K562 (cell line): Measurements from ENCODE around the gene CENPO. TPM values are rescaled to one million over a fixed set of nuclear protein-coding genes. Genes with fewer than 3 reads are reported as not detected.

Experiments used
- E2F4 ChIP-seq: sonication (generic); formaldehyde crosslinking; IDR thresholded peaks from 2 replicates; pipeline ENCODE4 v1.8.0; 2022; ENCODE audit warnings: mild to moderate bottlenecking, low read depth, missing genetic modification reagents
- HDGF ChIP-seq: fragments of 450-650 bp; IDR thresholded peaks from 2 replicates; pipeline ENCODE4 v1.6.1; 2016
- KDM2B ChIP-seq: fragments of 250-450 bp; sonication (Bioruptor Pico); IDR thresholded peaks from 2 replicates; pipeline ENCODE4 v1.8.0; 2021; ENCODE audit warnings: mild to moderate bottlenecking, moderate library complexity
- LCOR ChIP-seq: sonication (generic); formaldehyde crosslinking; IDR thresholded peaks from 2 replicates; pipeline ENCODE4 v1.8.0; 2022; ENCODE audit warnings: mild to moderate bottlenecking, missing genetic modification reagents
- MBD1 ChIP-seq: fragments of 250-450 bp; sonication (Bioruptor Pico); IDR thresholded peaks from 2 replicates; pipeline ENCODE4 v1.8.0; 2022; ENCODE audit warnings: inconsistent platforms
- NFRKB ChIP-seq: fragments of 450-650 bp; IDR thresholded peaks from 2 replicates; pipeline ENCODE4 v1.6.1; 2016; ENCODE audit warnings: low read depth
- NR1H2 ChIP-seq: sonication (generic); formaldehyde crosslinking; IDR thresholded peaks from 2 replicates; pipeline ENCODE4 v1.4.0; 2020; ENCODE audit warnings: mild to moderate bottlenecking, missing genetic modification reagents
- NRF1 ChIP-seq, 2 experiments: fragments of 450-650 bp; IDR thresholded peaks in 1 of 2; conservative IDR thresholded peaks in 1 of 2; 2 replicates each; pipeline ENCODE4 v1.6.1; 2014; ENCODE audit warnings: mild to moderate bottlenecking in 2 of 2
- POLR2G ChIP-seq: fragments of 200-400 bp; formaldehyde crosslinking; IDR thresholded peaks from 2 replicates; pipeline ENCODE4 v1.6.1; 2017; ENCODE audit warnings: low read depth, mild to moderate bottlenecking, antibody characterized with exemption, low read length, moderate library complexity
- RAD21 ChIP-seq, 2 experiments: fragments of 250-450 bp in 1 of 2; fragments of 450-650 bp in 1 of 2; sonication (Bioruptor Pico) in 1 of 2; formaldehyde crosslinking in 1 of 2; IDR thresholded peaks in 1 of 2; conservative IDR thresholded peaks in 1 of 2; 2 replicates each; pipeline versions ENCODE4 v1.4.0 to v1.8.0; 2020 to 2022; ENCODE audit warnings: mild to moderate bottlenecking in 2 of 2, moderate library complexity in 1 of 2
- RBM22 ChIP-seq: fragments of 200-400 bp; formaldehyde crosslinking; IDR thresholded peaks from 2 replicates; pipeline ENCODE4 v1.6.1; 2018; ENCODE audit warnings: low read length, low read depth; ENCODE audit not compliant: poor library complexity, severe bottlenecking
- RNF2 ChIP-seq: sonication (generic); IDR thresholded peaks from 2 replicates; pipeline ENCODE4 v1.6.1; 2016
- SAFB2 ChIP-seq: fragments of 200-400 bp; formaldehyde crosslinking; IDR thresholded peaks from 2 replicates; pipeline ENCODE4 v1.6.1; 2018; ENCODE audit warnings: borderline replicate concordance, low read length, low read depth, moderate library complexity; ENCODE audit not compliant: severe bottlenecking
- SNIP1 ChIP-seq: fragments of 450-650 bp; IDR thresholded peaks from 2 replicates; pipeline ENCODE4 v1.7.1; 2017; ENCODE audit warnings: low read depth, mild to moderate bottlenecking
- SPI1 ChIP-seq: IDR thresholded peaks from 2 replicates; pipeline ENCODE4 v1.6.1; 2011; ENCODE audit warnings: low read depth, low read length, control low read depth, borderline replicate concordance
- TFE3 ChIP-seq: fragments of 450-650 bp; formaldehyde crosslinking; IDR thresholded peaks from 2 replicates; pipeline ENCODE4 v1.4.0; 2020; ENCODE audit warnings: mild to moderate bottlenecking, mixed read lengths
- U2AF2 ChIP-seq: fragments of 200-400 bp; formaldehyde crosslinking; optimal IDR thresholded peaks from 2 replicates; pipeline ENCODE3; 2017; ENCODE audit warnings: low read depth, mild to moderate bottlenecking, low read length
- XRCC5 ChIP-seq: fragments of 200-400 bp; formaldehyde crosslinking; IDR thresholded peaks from 2 replicates; pipeline ENCODE4 v1.6.1; 2017; ENCODE audit warnings: low read depth, mild to moderate bottlenecking, low read length
- ZBTB1 ChIP-seq: sonication (generic); formaldehyde crosslinking; IDR thresholded peaks from 2 replicates; pipeline ENCODE4 v1.8.1; 2023; ENCODE audit warnings: missing genetic modification reagents, low read depth, mild to moderate bottlenecking, borderline replicate concordance
- ZNF24 ChIP-seq: fragments of 450-650 bp; IDR thresholded peaks from 2 replicates; pipeline ENCODE4 v1.6.1; 2016
- ZNF512 ChIP-seq: IDR thresholded peaks from 2 replicates; pipeline ENCODE4 v1.6.1; 2016; ENCODE audit warnings: missing genetic modification characterization, missing compliant biosample characterization
- polyA plus RNA-seq, 8 experiments: library from polyadenylated mRNA; depleted of rRNA in 4 of 8; stranded (reverse) in 5 of 8; unstranded in 3 of 8; fragments of >200 nt; fragmentation: Nextera tagmentation in 2 of 8; fragmentation: Illumina TruSeq in 1 of 8; extraction: Ambion mirVana in 2 of 8; extraction: Trizol in 1 of 8; gene quantifications; 2 replicates each; pipeline versions ENCODE4 v1.2.1 to v1.2.3, GENCODE V29; 2011 to 2014; ENCODE audit warnings: inconsistent platforms in 1 of 8, missing spikeins in 1 of 8
- total RNA-seq, 7 experiments: library from RNA; depleted of rRNA in 6 of 7; stranded (reverse); fragments of >200 nt in 6 of 7; fragmentation: Illumina TruSeq in 2 of 7; extraction: Trizol in 2 of 7; gene quantifications; 2 replicates each; pipeline versions ENCODE4 v1.2.1 to v1.2.3, GENCODE V29; 2011 to 2021; ENCODE audit warnings: low replicate concordance in 1 of 7

The CENPO gene
- total and polyA plus RNA-seq, 9 of the 15 experiments (the other 6 are each of a cell fraction or from before 2014, with no cell fraction given): 30.6 to 59.4 (median 38.9) TPM

- TF ChIP-seq MBD1 (CRISPR knock-in tag) (no peak), SPI1 (peak; percentile 95), XRCC5 (no peak), NRF1 (conservative IDR thresholded peaks at IDR 0.05 in 1 of 2, IDR thresholded peaks at IDR 0.05 in 1 of 2) (peak; percentile 98 to 99), U2AF2 (no peak), SAFB2 (no peak), KDM2B (CRISPR knock-in tag) (no peak), ZNF512 (tag) (no peak), ZBTB1 (CRISPR knock-in tag) (peak; percentile 58; the same call in 1 of the 2 replicates), POLR2G (peak; percentile 98), LCOR (CRISPR knock-in tag) (peak; percentile 91), TFE3 (CRISPR knock-in tag) (no peak), E2F4 (CRISPR knock-in tag) (peak; percentile 99), RNF2 (peak; percentile 71), NFRKB (peak; percentile 91), HDGF (no peak), NR1H2 (CRISPR knock-in tag) (no peak), SNIP1 (no peak), ZNF24 (0 out of 2 replicates have a peak, but pooled peaks have one; percentile 52), RBM22 (peak; percentile 43), RAD21 (CRISPR knock-in tag; conservative IDR thresholded peaks at IDR 0.05 in 1 of 2, IDR thresholded peaks at IDR 0.05 in 1 of 2) (peak; percentile 77)
These were observed at the start of gene CENPO, which contains the start of gene PTRHD1 (continued) for GRCh38 chr2:24792874-24793760.
